ENCODE measurements around the gene ACOT7.

GRCh38 chr1:6328696-6329095 is 64.9 kb downstream of the ACOT7 start:
- TF ChIP-seq CTCF (IDR thresholded peaks at IDR 0.05) (no peak), ZNF423 (CRISPR knock-in tag; IDR thresholded peaks at IDR 0.05) (no peak), ATF3 (CRISPR knock-in tag; conservative IDR thresholded peaks at IDR 0.05) (no peak)
